DND-41 (cell line): ENCODE measurements around the gene KRTAP5-1.

Source experiments
- CTCF ChIP-seq: IDR thresholded peaks from 2 replicates; pipeline ENCODE4 v1.5.1; 2012; ENCODE audit warnings: borderline replicate concordance, low read length, moderate library complexity, mild to moderate bottlenecking; ENCODE audit not compliant: poor library complexity, severe bottlenecking; ENCODE audit errors: extremely low read depth
- EZH2 ChIP-seq: IDR thresholded peaks from 3 replicates; pipeline ENCODE4 v1.6.1; 2012; ENCODE audit warnings: borderline replicate concordance, low read depth, mild to moderate bottlenecking, moderate library complexity, low read length, inconsistent platforms; ENCODE audit not compliant: severe bottlenecking

GRCh38 chr11:1544536-1544935 is 40.5 kb downstream of the KRTAP5-1 start:
- no peak for TF ChIP-seq CTCF
- TF ChIP-seq EZH2, result no peak
